HCT116 (cell line): Measurements from ENCODE around the gene SERTAD1. TPM values are rescaled to one million over a fixed set of nuclear protein-coding genes. Genes with fewer than 3 reads are reported as not detected.
"Not testable (repeated sequence)": the region's sequence is repeated elsewhere in the genome, so short reads cannot be mapped to it uniquely, and the experiment has no call there.

Experiments used
- ATAC-seq: fragments of 200-7000 bp; cut with Tn5 transposase; 2 replicates; pipeline ENCODE4 v1.9.1; 2020; ENCODE audit warnings: mild to moderate bottlenecking, moderate library complexity
- BruUV-seq: library from RNA; stranded (reverse); fragments of 400-500 nt; replicated peaks from 2 replicates; lab custom pipeline; 2021; lab: Mats Ljungman, UMichigan
- CTCF ChIA-PET: fragments of 300-600 bp; sonication (Branson Sonifier 250); formaldehyde crosslinking; loops from one replicate; lab custom pipeline; 2021; ENCODE audit warnings: antibody characterized with exemption; lab: Charles Lee
- POLR2A ChIA-PET: fragments of 300-600, 350-600 bp; sonication (Branson Sonifier 250); formaldehyde crosslinking; loops from one replicate; lab custom pipeline; 2021; ENCODE audit warnings: antibody characterized with exemption; lab: Charles Lee
- RAD21 ChIA-PET, 2 experiments: fragments of 300-600 bp; sonication (Branson Sonifier 250); formaldehyde crosslinking; loops; one replicate each; lab custom pipeline; 2023; ENCODE audit warnings: low total read pairs in 2 of 2; ENCODE audit not compliant: uncharacterized antibody in 2 of 2, unreplicated experiment in 2 of 2, low non-redundant PET in 1 of 2; lab: Charles Lee
- DNase-seq: peaks from one replicate; pipeline ENCODE4 v3.0.0-alpha.2; 2010; ENCODE audit warnings: low read depth, low spot score
- H2AFZ ChIP-seq: fragments of 200-600 bp; shearing (Covaris generic), sonication (generic); 2 replicates; pipeline ENCODE4 v1.6.1; 2017; ENCODE audit warnings: low read depth, mixed run types, mixed read lengths, antibody characterized with exemption, low read length; ENCODE audit not compliant: poor library complexity, severe bottlenecking
- H3K27ac ChIP-seq: 2 replicates; pipeline ENCODE4 v1.5.1; 2012; ENCODE audit warnings: low read depth, low read length
- H3K27me3 ChIP-seq: fragments of 200-600 bp; sonication (generic); 2 replicates; pipeline ENCODE4 v1.6.1; 2016; ENCODE audit warnings: mixed run types, low read length, mixed read lengths; ENCODE audit not compliant: insufficient read depth
- H3K36me3 ChIP-seq, 2 experiments: fragments of 200-500 bp in 1 of 2; fragments of 200-600 bp in 1 of 2; sonication (Bioruptor generic) in 1 of 2; sonication (generic) in 1 of 2; 2 replicates each; pipeline versions ENCODE4 v1.5.1 to v1.6.1; 2014 to 2016; ENCODE audit warnings: low read length in 2 of 2, inconsistent platforms in 1 of 2, mixed read lengths in 1 of 2, mixed run types in 1 of 2; ENCODE audit not compliant: insufficient read depth in 2 of 2, control insufficient read depth in 1 of 2
- H3K4me1 ChIP-seq, 2 experiments: fragments of 200-600 bp in 1 of 2; sonication (generic) in 1 of 2; 2 replicates each; pipeline versions ENCODE4 v1.5.1 to v1.6.1; 2012 to 2017; ENCODE audit warnings: low read length in 2 of 2, inconsistent platforms in 1 of 2, mild to moderate bottlenecking in 1 of 2, mixed read lengths in 1 of 2, mixed run types in 1 of 2, moderate library complexity in 1 of 2; ENCODE audit not compliant: insufficient read depth in 2 of 2, control insufficient read depth in 1 of 2
- H3K4me2 ChIP-seq: fragments of 200-600 bp; sonication (generic); 2 replicates; pipeline ENCODE4 v1.6.1; 2017; ENCODE audit warnings: mixed run types, low read length, mixed read lengths
- H3K4me3 ChIP-seq, 2 experiments: fragments of 200-600 bp in 1 of 2; sonication (generic) in 1 of 2; replicated peaks in 1 of 2; 2 replicates each; pipeline ENCODE4 v1.5.1; 2011 to 2016; ENCODE audit warnings: low read length in 2 of 2, control low read depth in 1 of 2, low read depth in 1 of 2, mild to moderate bottlenecking in 1 of 2, mixed read lengths in 1 of 2, mixed run types in 1 of 2
- H3K79me2 ChIP-seq: fragments of 200-600 bp; sonication (generic); 2 replicates; pipeline ENCODE4 v1.6.1; 2017; ENCODE audit warnings: mild to moderate bottlenecking, mixed run types, low read length, moderate library complexity, mixed read lengths; ENCODE audit not compliant: insufficient read depth
- H3K9ac ChIP-seq: fragments of 200-600 bp; sonication (generic); 2 replicates; pipeline ENCODE4 v1.6.1; 2016; ENCODE audit warnings: low read length, mixed read lengths
- H3K9me2 ChIP-seq: fragments of 200-600 bp; sonication (generic), shearing (Covaris generic); 2 replicates; pipeline ENCODE4 v1.6.1; 2017; ENCODE audit warnings: mixed run types, mild to moderate bottlenecking, moderate library complexity; ENCODE audit not compliant: insufficient read depth
- H3K9me3 ChIP-seq, 2 experiments: fragments of 200-500 bp in 1 of 2; fragments of 200-600 bp in 1 of 2; sonication (Bioruptor generic) in 1 of 2; sonication (generic) in 1 of 2; 2 replicates each; pipeline ENCODE4 v1.6.1; 2014 to 2017; ENCODE audit warnings: low read length in 2 of 2, mixed read lengths in 2 of 2, inconsistent platforms in 1 of 2, low read depth in 1 of 2, mild to moderate bottlenecking in 1 of 2, mixed run types in 1 of 2, moderate library complexity in 1 of 2; ENCODE audit not compliant: control insufficient read depth in 1 of 2, insufficient read depth in 1 of 2
- H4K20me1 ChIP-seq: fragments of 200-600 bp; sonication (generic), shearing (Covaris generic); 2 replicates; pipeline ENCODE4 v1.6.1; 2017; ENCODE audit warnings: mixed run types, mild to moderate bottlenecking, moderate library complexity; ENCODE audit not compliant: insufficient read depth
- ELF1 ChIP-seq: IDR thresholded peaks from 2 replicates; pipeline ENCODE4 v1.6.1; 2012; ENCODE audit warnings: low read depth, borderline replicate concordance
- POLR2AphosphoS5 ChIP-seq: IDR thresholded peaks from 2 replicates; pipeline ENCODE4 v1.6.1; 2011; ENCODE audit warnings: mild to moderate bottlenecking, low read depth, low read length, moderate library complexity
- RAD21 ChIP-seq: IDR thresholded peaks from 2 replicates; pipeline ENCODE4 v1.6.1; 2012; ENCODE audit warnings: low read depth, mild to moderate bottlenecking
- SIN3A ChIP-seq: IDR thresholded peaks from 2 replicates; pipeline ENCODE4 v1.6.1; 2012; ENCODE audit warnings: low read depth
- SRF ChIP-seq: IDR thresholded peaks from 2 replicates; pipeline ENCODE4 v1.6.1; 2012; ENCODE audit warnings: low read depth
- TCF7L2 ChIP-seq: IDR thresholded peaks from 2 replicates; pipeline ENCODE4 v1.7.0; 2011; ENCODE audit warnings: borderline replicate concordance, inconsistent platforms; ENCODE audit not compliant: insufficient read depth, insufficient read length; ENCODE audit errors: extremely low read depth
- intact Hi-C: fragments of 100-400 bp; cut with micrococcal nuclease; formaldehyde crosslinking; loops from 2 replicates; pipeline ENCODE4 v1.10.0; 2022
- total RNA-seq: library from RNA; stranded (reverse); gene quantifications from one replicate; pipeline ENCODE4 v1.2.1, GENCODE V29; 2021; ENCODE audit not compliant: unreplicated experiment
- TF ChIP-seq, protein P1 (sequence below), 3 experiments: fragments of 200-600 bp in 1 of 3; sonication (generic) in 1 of 3; IDR thresholded peaks in 2 of 3; conservative IDR thresholded peaks in 1 of 3; 2 replicates each; pipeline ENCODE4 v1.5.1; 2012 to 2017; ENCODE audit warnings: low read depth in 2 of 3, low read length in 2 of 3, antibody characterized with exemption in 1 of 3, borderline replicate concordance in 1 of 3, control low read depth in 1 of 3, mild to moderate bottlenecking in 1 of 3, mixed read lengths in 1 of 3, mixed run types in 1 of 3, moderate library complexity in 1 of 3; ENCODE audit not compliant: insufficient read depth in 1 of 3

SERTAD1 gene
- total RNA-seq, 1 experiment from 2014 or later, result 30.3 TPM

- POLR2A ChIA-PET, result interaction anchor here (0.6 to 0.8 kb wide), 4 partner anchors 10 to 374 kb away, joined by 4 to 8 read pairs (median 4); no protein-coding TSS in a partner anchor
- no TSS peak for BruUV-seq
- RAD21 ChIA-PET, result no interaction called here
Observed at GRCh38 chr19:40431698-40432097, 5.9 kb upstream of the SERTAD1 start.

DNA sequence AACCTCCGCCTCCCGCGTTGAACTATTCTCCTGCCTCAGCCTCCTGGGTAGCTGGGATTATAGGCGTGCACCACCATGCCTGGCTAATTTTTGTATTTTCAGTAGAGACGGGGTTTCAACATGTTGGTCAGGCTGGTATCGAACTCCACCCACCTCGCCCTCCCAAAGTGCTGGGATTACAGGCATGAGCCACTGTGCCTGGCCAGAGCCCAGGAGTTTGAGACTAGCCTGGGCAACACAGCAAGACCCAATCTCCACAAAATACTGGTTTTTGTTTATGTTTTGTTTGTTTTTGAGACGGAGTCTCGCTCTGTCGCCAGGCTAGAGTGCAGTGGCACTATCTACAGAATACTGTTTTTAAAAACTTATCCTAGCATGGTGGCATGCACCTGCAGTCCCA is 4.5 kb upstream of the SERTAD1 start:
- H3K36me3 ChIP-seq, H3K4me3 ChIP-seq, H3K9me3 ChIP-seq, H4K20me1 ChIP-seq, H2AFZ ChIP-seq, BruUV-seq, H3K27me3 ChIP-seq, H3K4me2 ChIP-seq, H3K9me2 ChIP-seq, ATAC-seq, intact Hi-C loops, POLR2A ChIA-PET, H3K9ac ChIP-seq, H3K79me2 ChIP-seq, H3K27ac ChIP-seq, RAD21 ChIA-PET, DNase-seq: not testable (repeated sequence)
- CTCF ChIA-PET, result interaction anchor here (1.5 to 1.9 kb wide), 2 partner anchors 10 to 34 kb away, joined by 5 read pairs; no protein-coding TSS in a partner anchor
- H3K4me1 ChIP-seq, result peaks cover 31 to 52% of the 10 kb centered on the region in 2 experiments

More at GRCh38 chr19:40431698-40432097, 5.9 kb upstream of the SERTAD1 start:
- peak overlapping the region; percentile 95 for H3K27ac ChIP-seq
- H4K20me1 ChIP-seq, result no peaks in the 10 kb centered on the region
- intact Hi-C loops, result no loop called here
- peak overlapping the region; percentile 76 for H3K4me2 ChIP-seq
- H3K36me3 ChIP-seq, result no peaks in the 10 kb centered on the region
- H3K9ac ChIP-seq, result 0 out of 2 replicates have a peak overlapping the region, but pooled peaks have one; percentile 17
- TF ChIP-seq, protein P1, sequence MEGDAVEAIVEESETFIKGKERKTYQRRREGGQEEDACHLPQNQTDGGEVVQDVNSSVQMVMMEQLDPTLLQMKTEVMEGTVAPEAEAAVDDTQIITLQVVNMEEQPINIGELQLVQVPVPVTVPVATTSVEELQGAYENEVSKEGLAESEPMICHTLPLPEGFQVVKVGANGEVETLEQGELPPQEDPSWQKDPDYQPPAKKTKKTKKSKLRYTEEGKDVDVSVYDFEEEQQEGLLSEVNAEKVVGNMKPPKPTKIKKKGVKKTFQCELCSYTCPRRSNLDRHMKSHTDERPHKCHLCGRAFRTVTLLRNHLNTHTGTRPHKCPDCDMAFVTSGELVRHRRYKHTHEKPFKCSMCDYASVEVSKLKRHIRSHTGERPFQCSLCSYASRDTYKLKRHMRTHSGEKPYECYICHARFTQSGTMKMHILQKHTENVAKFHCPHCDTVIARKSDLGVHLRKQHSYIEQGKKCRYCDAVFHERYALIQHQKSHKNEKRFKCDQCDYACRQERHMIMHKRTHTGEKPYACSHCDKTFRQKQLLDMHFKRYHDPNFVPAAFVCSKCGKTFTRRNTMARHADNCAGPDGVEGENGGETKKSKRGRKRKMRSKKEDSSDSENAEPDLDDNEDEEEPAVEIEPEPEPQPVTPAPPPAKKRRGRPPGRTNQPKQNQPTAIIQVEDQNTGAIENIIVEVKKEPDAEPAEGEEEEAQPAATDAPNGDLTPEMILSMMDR (IDR thresholded peaks at IDR 0.05 in 2 of 3, conservative IDR thresholded peaks at IDR 0.05 in 1 of 3; ENCODE audit: borderline replicate concordance in 1 of 3, insufficient read depth in 1 of 3, low read depth in 2 of 3, low read length in 2 of 3), result no peak
- no peak for TF ChIP-seq RAD21
- no peak for TF ChIP-seq TCF7L2
- TF ChIP-seq POLR2AphosphoS5, result no peak
- no peak for TF ChIP-seq ELF1
- TF ChIP-seq SIN3A, result no peak
- TF ChIP-seq SRF, result no peak
- TF ChIP-seq, all 23 proteins: peak for 0
- Histone ChIP-seq H3K4me3 (no peak overlapping the region), H3K79me2 (no peaks in the 10 kb centered on the region), H2AFZ (no peak overlapping the region), H3K9me3 (no peaks in the 10 kb centered on the region), H3K27me3 (no peaks in the 10 kb centered on the region), H3K4me1 (peaks cover 31 to 48% of the 10 kb centered on the region in 2 experiments), H3K9me2 (no peaks in the 10 kb centered on the region)
- CTCF ChIA-PET, result interaction anchor here (1.9 kb wide), 1 partner anchor 11 kb away, joined by 5 read pairs; no protein-coding TSS in a partner anchor
- ATAC-seq (no peak), DNase-seq (no peak)

DNA sequence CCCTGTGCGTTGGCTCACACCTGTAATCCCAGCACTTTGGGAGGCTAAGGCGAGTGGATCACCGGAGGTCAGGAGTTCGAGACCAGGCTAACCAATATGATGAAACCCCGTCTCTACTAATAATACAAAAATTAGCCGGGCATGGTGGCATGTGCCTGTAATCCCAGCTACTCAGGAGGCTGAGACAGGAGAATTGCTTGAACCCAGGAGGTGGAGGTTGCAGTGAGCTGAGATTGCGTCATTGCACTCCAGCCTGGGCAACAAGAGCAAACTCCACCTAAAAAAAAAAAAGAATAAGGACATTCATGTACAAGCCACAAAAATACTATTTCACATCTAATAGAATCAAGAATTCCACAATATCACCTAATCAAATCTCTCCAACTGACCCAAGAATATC is 2.4 kb upstream of the SERTAD1 start:
- CTCF ChIA-PET, BruUV-seq, H3K36me3 ChIP-seq, H3K4me3 ChIP-seq, H2AFZ ChIP-seq, H3K9ac ChIP-seq, ATAC-seq, DNase-seq, intact Hi-C loops, H3K27ac ChIP-seq, RAD21 ChIA-PET, H3K27me3 ChIP-seq, H3K4me2 ChIP-seq, H4K20me1 ChIP-seq, H3K9me2 ChIP-seq, H3K9me3 ChIP-seq, POLR2A ChIA-PET: not testable (repeated sequence)
- Histone ChIP-seq H3K79me2 (peaks cover 21% of the 10 kb centered on the region), H3K4me1 (peaks cover 29 to 47% of the 10 kb centered on the region in 2 experiments)
